SU-DHL-6 (cell line): ENCODE results near the gene OR2T1.
"Not testable (repeated sequence)": the region's sequence is repeated elsewhere in the genome, so short reads cannot be mapped to it uniquely, and the experiment has no call there.

Source experiments
- H2AFZ ChIP-seq: fragments of 200-600 bp; sonication (generic); 2 replicates; pipeline ENCODE4 v1.6.1; 2014; ENCODE audit warnings: low read depth, mild to moderate bottlenecking, moderate library complexity, mixed read lengths, antibody characterized with exemption, low read length; ENCODE audit not compliant: severe bottlenecking
- H3F3A ChIP-seq: fragments of 200-600 bp; shearing (Covaris generic); 2 replicates; pipeline ENCODE4 v1.6.0; 2016; ENCODE audit warnings: antibody characterized with exemption, mild to moderate bottlenecking; ENCODE audit not compliant: insufficient read depth
- H3K27ac ChIP-seq: fragments of 200-600 bp; sonication (generic); 2 replicates; pipeline ENCODE4 v1.5.1; 2016; ENCODE audit warnings: low read depth, mild to moderate bottlenecking, low read length, moderate library complexity, mixed read lengths
- H3K27me3 ChIP-seq: fragments of 200-600 bp; sonication (generic), shearing (Covaris generic); 2 replicates; pipeline ENCODE4 v1.6.0; 2014; ENCODE audit warnings: mild to moderate bottlenecking, low read length
- H3K36me3 ChIP-seq: fragments of 200-600 bp; sonication (generic); 2 replicates; pipeline ENCODE4 v1.6.1; 2014; ENCODE audit warnings: mild to moderate bottlenecking, low read length, mixed read lengths
- H3K4me2 ChIP-seq: fragments of 300-600, 200-600 bp; shearing (Covaris generic), sonication (generic); 2 replicates; pipeline ENCODE4 v1.6.0; 2014; ENCODE audit warnings: low read length, low read depth, mild to moderate bottlenecking; ENCODE audit not compliant: poor library complexity, severe bottlenecking
- H3K4me3 ChIP-seq: fragments of 200-600 bp; sonication (generic); 2 replicates; pipeline ENCODE4 v1.5.1; 2014; ENCODE audit warnings: antibody characterized with exemption, low read length, mild to moderate bottlenecking, mixed read lengths; ENCODE audit not compliant: insufficient read depth, poor library complexity, severe bottlenecking
- H3K79me2 ChIP-seq: fragments of 200-600 bp; sonication (generic); 2 replicates; pipeline ENCODE4 v1.6.1; 2014; ENCODE audit warnings: mild to moderate bottlenecking, low read length, moderate library complexity; ENCODE audit not compliant: insufficient read depth
- H3K9ac ChIP-seq: fragments of 200-600 bp; sonication (generic); 2 replicates; pipeline ENCODE4 v1.7.0; 2014; ENCODE audit warnings: mild to moderate bottlenecking, low read length
- H3K9me2 ChIP-seq: fragments of 200-600 bp; sonication (generic); replicated peaks from 2 replicates; pipeline ENCODE4 v1.6.1; 2014; ENCODE audit warnings: low read length; ENCODE audit not compliant: insufficient read depth
- H3K9me3 ChIP-seq: fragments of 200-600 bp; sonication (generic); 2 replicates; pipeline ENCODE4 v1.6.1; 2014; ENCODE audit warnings: low read length, mixed read lengths; ENCODE audit not compliant: insufficient read depth
- H4K20me1 ChIP-seq: fragments of 200-600 bp; sonication (generic); 2 replicates; pipeline ENCODE4 v1.6.1; 2014; ENCODE audit warnings: low read depth, mild to moderate bottlenecking, antibody characterized with exemption, low read length, moderate library complexity, mixed read lengths
- EZH2phosphoT487 ChIP-seq: fragments of 200-600 bp; sonication (generic), shearing (Covaris generic); conservative IDR thresholded peaks from 2 replicates; pipeline ENCODE4 v1.6.1; 2018; ENCODE audit warnings: mild to moderate bottlenecking, antibody characterized with exemption, low read length, moderate library complexity, mixed read lengths
- TF ChIP-seq, protein P1 (sequence below): fragments of 200-600 bp; sonication (generic); IDR thresholded peaks from one replicate; pipeline ENCODE4 v1.5.1; 2017; ENCODE audit warnings: antibody characterized with exemption, mild to moderate bottlenecking, low read length, moderate library complexity; ENCODE audit not compliant: insufficient read depth, poor library complexity, severe bottlenecking

Gene OR2T1

DNA sequence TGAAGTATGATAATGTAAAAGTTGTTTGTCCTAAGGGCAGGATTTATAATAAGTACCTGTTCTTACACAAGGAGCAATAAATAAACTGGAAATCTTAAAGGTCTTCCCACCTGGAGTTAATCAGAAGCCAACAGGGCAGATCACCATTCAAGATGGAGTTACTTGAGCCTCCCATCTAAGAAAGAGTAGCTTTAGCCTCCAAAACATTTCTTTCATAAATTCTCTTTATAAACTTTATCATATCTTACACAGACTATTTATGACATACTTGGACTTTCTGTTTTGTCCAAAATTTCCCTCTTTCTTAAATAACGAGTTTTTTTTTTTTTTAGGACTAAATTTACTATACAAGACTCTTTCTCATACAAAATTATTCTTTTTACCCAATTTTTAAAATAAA, 18.5 kb downstream of the OR2T1 start:
- H3K79me2 ChIP-seq: no peaks in the 10 kb centered on the region
- no peaks in the 10 kb centered on the region for H3K27me3 ChIP-seq

DNA sequence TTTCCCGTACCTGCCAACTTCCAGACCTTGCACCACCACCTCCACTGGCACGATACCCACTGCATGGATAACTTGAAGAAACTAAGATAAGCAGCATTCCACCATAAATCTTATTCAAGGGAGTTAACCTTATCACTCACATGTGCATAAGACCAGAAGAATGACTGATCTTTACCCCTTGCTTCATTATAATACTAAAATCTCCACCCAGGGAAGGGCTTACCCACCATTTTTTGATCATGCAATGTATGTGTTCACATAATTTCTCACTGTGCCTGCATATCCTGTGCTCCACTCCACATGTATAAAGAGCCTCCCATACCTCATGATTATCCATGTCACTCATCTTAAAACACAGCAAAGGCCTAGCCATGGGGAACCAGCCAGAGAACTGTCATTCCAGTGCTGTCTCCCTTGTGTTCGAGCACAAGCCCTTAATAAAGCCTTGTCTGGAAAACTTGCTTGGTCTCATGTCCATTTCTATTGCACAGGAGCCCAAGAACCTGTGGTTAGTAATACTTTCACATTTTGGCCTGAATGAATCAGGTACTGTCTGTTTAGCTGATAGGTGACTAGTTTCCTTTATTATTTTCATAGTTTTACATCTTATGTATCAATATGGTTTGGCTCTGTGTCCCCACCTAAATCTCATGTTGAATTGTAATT, 24.8 kb downstream of the OR2T1 start:
- H3K9ac ChIP-seq, H3K4me2 ChIP-seq, H2AFZ ChIP-seq, H3K9me2 ChIP-seq, H3K79me2 ChIP-seq, H3K4me3 ChIP-seq, H3F3A ChIP-seq, H3K9me3 ChIP-seq, H3K27me3 ChIP-seq, H3K36me3 ChIP-seq, H4K20me1 ChIP-seq, H3K27ac ChIP-seq: not testable (repeated sequence)

More for the DNA sequence above, 18.5 kb downstream of the OR2T1 start:
- no peak overlapping the region for H3K9ac ChIP-seq
- peaks cover 10% of the 10 kb centered on the region; the same call in 1 of the 2 replicates for H3K9me3 ChIP-seq
- H3K36me3 ChIP-seq: no peaks in the 10 kb centered on the region
- no peak overlapping the region for H3K4me2 ChIP-seq
- TF ChIP-seq, protein P1, sequence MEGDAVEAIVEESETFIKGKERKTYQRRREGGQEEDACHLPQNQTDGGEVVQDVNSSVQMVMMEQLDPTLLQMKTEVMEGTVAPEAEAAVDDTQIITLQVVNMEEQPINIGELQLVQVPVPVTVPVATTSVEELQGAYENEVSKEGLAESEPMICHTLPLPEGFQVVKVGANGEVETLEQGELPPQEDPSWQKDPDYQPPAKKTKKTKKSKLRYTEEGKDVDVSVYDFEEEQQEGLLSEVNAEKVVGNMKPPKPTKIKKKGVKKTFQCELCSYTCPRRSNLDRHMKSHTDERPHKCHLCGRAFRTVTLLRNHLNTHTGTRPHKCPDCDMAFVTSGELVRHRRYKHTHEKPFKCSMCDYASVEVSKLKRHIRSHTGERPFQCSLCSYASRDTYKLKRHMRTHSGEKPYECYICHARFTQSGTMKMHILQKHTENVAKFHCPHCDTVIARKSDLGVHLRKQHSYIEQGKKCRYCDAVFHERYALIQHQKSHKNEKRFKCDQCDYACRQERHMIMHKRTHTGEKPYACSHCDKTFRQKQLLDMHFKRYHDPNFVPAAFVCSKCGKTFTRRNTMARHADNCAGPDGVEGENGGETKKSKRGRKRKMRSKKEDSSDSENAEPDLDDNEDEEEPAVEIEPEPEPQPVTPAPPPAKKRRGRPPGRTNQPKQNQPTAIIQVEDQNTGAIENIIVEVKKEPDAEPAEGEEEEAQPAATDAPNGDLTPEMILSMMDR: no peak
- TF ChIP-seq EZH2phosphoT487: no peak
- H3K4me3 ChIP-seq: no peak overlapping the region
- no peak overlapping the region for H2AFZ ChIP-seq
- no peaks in the 10 kb centered on the region for H3F3A ChIP-seq
- no peaks in the 10 kb centered on the region for H4K20me1 ChIP-seq
- H3K9me2 ChIP-seq: no peaks in the 10 kb centered on the region
- H3K27ac ChIP-seq: no peak overlapping the region

DNA sequence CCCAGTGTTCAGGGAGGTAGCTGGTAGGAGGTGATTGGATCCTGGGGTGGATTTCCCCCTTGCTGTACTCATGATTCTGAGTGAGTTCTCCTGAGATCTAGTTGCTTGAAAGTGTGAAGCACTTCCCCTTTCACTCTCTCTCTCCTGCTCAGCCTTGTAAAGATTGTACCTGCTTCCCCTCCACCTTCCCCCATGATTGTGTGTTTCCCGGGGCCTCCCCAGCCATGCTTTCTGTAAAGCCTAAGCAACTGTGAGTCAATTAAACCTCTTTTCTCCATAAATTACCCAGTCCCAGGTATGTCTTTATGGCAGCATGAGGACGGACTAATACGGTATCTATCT, 25.3 kb downstream of the OR2T1 start:
- H3K79me2 ChIP-seq, H3K27me3 ChIP-seq, H3K4me2 ChIP-seq, H3K4me3 ChIP-seq, H2AFZ ChIP-seq, H3K9me3 ChIP-seq, H3K9ac ChIP-seq, H3K27ac ChIP-seq, H3K36me3 ChIP-seq, H3K9me2 ChIP-seq, H4K20me1 ChIP-seq, H3F3A ChIP-seq: not testable (repeated sequence)

DNA sequence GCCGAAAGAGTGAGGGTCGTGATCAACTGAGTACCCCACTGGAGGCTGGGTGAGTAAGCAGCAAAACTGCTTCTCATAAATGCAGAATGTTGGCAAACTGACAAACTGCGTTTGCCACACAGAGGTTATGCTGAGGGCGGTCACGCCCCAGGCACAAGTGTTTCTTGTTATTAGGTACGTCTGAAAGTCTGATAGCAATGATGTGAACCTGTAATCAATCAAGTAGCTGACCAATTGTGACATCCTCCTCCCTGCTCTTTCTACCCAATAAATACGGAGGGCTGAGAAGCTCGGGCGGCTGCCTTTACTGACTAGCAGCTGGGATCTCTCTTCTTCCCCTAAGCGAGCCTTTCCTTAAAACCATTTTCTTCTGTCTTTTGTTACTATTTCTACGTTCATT, 28.8 kb downstream of the OR2T1 start:
- H3K27me3 ChIP-seq, H3K9me3 ChIP-seq, H3K79me2 ChIP-seq, H3K27ac ChIP-seq, H3K9me2 ChIP-seq, H3K36me3 ChIP-seq, H3K4me3 ChIP-seq, H3K9ac ChIP-seq, H3F3A ChIP-seq, H2AFZ ChIP-seq, H3K4me2 ChIP-seq, H4K20me1 ChIP-seq: not testable (repeated sequence)

DNA sequence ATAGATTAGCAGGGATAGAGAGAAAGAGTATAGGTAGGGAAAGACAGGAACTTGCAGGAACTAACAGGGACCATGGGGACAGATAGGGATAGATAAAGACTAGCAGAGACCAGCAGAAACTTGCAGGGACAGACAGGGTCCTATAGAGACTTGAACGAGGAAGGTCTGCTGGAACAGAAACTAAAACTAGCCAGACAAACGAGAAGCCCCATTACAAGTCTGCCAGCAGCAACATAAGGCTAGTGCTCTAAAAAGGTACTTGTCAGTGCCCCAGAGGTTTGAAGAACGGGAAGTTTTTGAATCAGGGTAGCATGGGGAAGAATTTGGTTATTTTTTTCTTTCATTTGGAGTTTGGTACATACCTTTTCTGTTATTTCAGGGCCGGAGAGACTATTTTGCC, 29.4 kb downstream of the OR2T1 start:
- H3K79me2 ChIP-seq, H3K4me2 ChIP-seq, H3K36me3 ChIP-seq, H3K27me3 ChIP-seq, H3K4me3 ChIP-seq, H2AFZ ChIP-seq, H3K9me2 ChIP-seq, H3K9me3 ChIP-seq, H4K20me1 ChIP-seq, H3K9ac ChIP-seq, H3K27ac ChIP-seq, H3F3A ChIP-seq: not testable (repeated sequence)

DNA sequence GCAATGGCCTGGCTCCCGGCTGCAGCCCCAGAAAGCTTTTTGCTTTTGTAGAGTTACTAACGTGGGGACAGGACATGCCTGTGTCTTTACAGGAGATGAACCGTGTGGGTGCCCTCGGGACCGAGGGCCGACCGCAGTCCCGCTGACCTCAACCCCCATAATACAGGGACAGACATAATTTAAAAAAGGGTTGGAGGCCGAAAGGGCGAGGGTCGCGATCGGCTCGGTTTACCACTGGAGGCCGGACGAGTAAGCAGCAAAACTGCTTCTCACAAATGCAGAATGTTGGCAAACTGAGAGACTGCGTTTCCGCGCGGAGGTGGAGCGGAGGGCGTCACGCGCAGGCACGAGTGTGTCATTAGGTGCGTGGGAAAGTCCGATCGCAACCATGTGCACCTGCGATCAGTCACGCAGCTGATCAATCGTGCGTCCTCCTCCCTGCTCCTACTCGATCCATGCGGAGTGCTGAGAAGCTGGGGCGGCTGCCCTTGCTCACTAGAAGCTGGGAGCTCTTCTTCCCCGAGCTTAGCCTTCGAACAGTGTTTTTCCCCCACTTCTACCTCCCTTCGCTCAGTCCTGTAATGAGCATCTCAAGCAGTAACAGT, 31.1 kb downstream of the OR2T1 start:
- H3F3A ChIP-seq, H3K27me3 ChIP-seq, H3K27ac ChIP-seq, H3K9me3 ChIP-seq, H3K9ac ChIP-seq, H3K79me2 ChIP-seq, H3K9me2 ChIP-seq, H3K4me3 ChIP-seq, H2AFZ ChIP-seq, H3K36me3 ChIP-seq, H3K4me2 ChIP-seq, H4K20me1 ChIP-seq: not testable (repeated sequence)

DNA sequence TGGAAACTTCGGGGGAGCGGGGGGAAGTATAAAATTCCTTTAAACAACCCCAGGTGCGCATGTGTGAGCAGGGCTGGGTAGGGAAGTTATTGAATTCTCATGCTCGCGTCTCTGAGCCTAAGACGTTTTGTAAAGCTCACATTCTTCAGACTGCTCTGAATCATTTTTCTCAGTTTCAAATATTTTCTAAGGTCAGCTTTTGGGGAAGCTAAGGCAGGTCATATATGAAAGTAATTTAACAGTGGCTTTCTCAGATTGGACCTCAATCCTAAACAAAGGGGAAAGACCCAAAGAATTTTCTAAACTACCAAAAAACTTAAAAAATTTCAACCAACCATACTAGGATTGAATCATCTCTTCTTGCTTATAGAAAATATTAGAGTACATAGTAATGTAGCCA, 32.1 kb downstream of the OR2T1 start:
- not testable (repeated sequence) for H3K9me3 ChIP-seq, H3K36me3 ChIP-seq, H3F3A ChIP-seq, H3K79me2 ChIP-seq, H3K27ac ChIP-seq, H4K20me1 ChIP-seq, H2AFZ ChIP-seq, H3K9ac ChIP-seq, H3K4me2 ChIP-seq, H3K9me2 ChIP-seq, H3K4me3 ChIP-seq, H3K27me3 ChIP-seq
